AG10803 (cell line): ENCODE results near the gene GIMAP4.
"Not testable (repeated sequence)": the region's sequence is repeated elsewhere in the genome, so short reads cannot be mapped to it uniquely, and the experiment has no call there.

Source experiments
- DNase-seq: peaks from one replicate; pipeline ENCODE4 v3.0.0; 2010; ENCODE audit warnings: low read depth
- H3K4me3 ChIP-seq: 2 replicates; pipeline ENCODE4 v1.5.1; 2011; ENCODE audit warnings: mild to moderate bottlenecking, low read length, control low read depth
- TF ChIP-seq, protein P1 (sequence below): conservative IDR thresholded peaks from 2 replicates; pipeline ENCODE4 v1.5.1; 2011; ENCODE audit warnings: mild to moderate bottlenecking, low read length, control low read depth, inconsistent platforms

GIMAP4 gene

DNA sequence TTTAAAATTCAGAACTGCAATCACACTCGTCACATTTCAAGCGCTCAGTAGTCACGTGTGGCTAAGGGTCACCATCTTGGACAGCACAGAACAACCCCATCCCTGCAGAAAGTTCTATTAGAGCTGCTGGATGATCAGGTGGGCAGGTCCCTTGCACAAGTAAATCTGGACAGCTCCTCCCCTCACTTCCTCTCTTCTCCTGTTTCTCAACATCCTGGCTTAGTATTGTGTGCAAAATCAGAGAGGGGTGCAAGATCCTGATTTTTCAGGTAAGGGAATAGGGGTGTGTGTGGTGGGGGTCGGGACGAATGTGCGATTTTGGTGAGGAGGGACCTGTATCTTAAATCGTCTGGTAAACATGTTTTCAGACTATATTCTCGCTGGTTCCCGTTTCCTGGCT lies at the start of gene GIMAP4:
GIMAP4 (plus strand) TSS at position 222 of the 400 bp plus-strand sequence. CDS start 2,512 bp downstream, outside the sequence.
- DNase-seq: no peak
- H3K4me3 ChIP-seq: no peak within 1 kb of the TSS
- TF ChIP-seq, protein P1, sequence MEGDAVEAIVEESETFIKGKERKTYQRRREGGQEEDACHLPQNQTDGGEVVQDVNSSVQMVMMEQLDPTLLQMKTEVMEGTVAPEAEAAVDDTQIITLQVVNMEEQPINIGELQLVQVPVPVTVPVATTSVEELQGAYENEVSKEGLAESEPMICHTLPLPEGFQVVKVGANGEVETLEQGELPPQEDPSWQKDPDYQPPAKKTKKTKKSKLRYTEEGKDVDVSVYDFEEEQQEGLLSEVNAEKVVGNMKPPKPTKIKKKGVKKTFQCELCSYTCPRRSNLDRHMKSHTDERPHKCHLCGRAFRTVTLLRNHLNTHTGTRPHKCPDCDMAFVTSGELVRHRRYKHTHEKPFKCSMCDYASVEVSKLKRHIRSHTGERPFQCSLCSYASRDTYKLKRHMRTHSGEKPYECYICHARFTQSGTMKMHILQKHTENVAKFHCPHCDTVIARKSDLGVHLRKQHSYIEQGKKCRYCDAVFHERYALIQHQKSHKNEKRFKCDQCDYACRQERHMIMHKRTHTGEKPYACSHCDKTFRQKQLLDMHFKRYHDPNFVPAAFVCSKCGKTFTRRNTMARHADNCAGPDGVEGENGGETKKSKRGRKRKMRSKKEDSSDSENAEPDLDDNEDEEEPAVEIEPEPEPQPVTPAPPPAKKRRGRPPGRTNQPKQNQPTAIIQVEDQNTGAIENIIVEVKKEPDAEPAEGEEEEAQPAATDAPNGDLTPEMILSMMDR: no peak

- TF ChIP-seq, protein P1: no peak
- no peak overlapping the region for H3K4me3 ChIP-seq
- no peak for DNase-seq
Observed at GRCh38 chr7:150519310-150519709, 47.9 kb upstream of the GIMAP4 start.

DNA sequence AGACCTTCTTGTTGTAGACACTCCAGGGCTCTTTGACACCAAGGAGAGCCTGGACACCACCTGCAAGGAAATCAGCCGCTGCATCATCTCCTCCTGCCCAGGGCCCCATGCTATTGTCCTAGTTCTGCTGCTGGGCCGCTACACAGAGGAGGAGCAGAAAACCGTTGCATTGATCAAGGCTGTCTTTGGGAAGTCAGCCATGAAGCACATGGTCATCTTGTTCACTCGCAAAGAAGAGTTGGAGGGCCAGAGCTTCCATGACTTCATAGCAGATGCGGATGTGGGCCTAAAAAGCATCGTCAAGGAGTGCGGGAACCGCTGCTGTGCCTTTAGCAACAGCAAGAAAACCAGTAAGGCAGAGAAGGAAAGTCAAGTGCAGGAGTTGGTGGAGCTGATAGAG lies 47.0 kb upstream of the GIMAP4 start:
- no peak overlapping the region for H3K4me3 ChIP-seq
- TF ChIP-seq, protein P1: no peak
- no peak for DNase-seq

GRCh38 chr7:150522931-150523330 lies 44.3 kb upstream of the GIMAP4 start:
- not testable (repeated sequence) for H3K4me3 ChIP-seq, DNase-seq

DNA sequence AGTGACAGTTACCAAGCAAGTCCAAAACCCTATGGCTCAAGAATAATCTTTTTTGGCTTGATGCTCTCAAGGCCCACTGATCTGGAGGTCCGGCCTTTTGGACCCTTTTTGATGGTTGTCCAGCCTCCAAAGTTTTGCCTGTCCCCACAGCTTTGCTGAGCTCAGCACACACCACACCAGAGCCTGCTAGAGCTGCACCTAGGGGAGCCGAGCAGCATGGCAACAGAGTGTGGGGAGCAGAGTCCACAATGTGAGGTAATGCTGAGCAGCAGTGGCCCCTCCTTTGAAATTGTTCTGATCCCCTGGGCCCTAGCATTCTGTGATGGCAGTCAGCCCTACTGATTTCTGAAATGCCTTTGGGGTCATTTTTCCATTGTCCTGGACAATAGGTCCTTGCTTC lies 43.2 kb upstream of the GIMAP4 start:
- TF ChIP-seq, protein P1: no peak
- DNase-seq: no peak

GRCh38 chr7:150531704-150532103 lies 35.5 kb upstream of the GIMAP4 start:
- H3K4me3 ChIP-seq: no peak overlapping the region
- no peak for DNase-seq
- TF ChIP-seq, protein P1: no peak

More for the DNA sequence above, 43.2 kb upstream of the GIMAP4 start:
- no peak overlapping the region for H3K4me3 ChIP-seq

DNA sequence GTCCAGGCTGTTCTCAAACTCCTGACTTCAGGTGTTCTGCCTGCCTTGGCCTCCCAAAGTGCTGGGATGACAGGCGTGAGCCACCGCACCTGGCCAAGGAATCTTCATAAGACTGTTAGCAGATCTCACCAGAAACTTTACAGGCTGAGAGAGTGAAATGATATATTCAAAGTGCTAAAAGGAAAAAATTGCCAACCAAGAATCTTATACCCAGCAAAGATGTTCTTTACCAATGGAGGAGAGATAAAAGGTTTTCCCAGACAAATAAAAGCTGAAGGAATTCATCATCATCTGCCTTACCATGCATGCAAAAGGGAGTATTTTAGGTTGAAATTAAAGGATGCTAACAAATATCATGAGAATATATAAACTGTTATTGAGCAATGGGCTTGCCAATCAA lies 28.9 kb upstream of the GIMAP4 start:
- TF ChIP-seq, protein P1: no peak
- no peak overlapping the region for H3K4me3 ChIP-seq
- no peak for DNase-seq

DNA sequence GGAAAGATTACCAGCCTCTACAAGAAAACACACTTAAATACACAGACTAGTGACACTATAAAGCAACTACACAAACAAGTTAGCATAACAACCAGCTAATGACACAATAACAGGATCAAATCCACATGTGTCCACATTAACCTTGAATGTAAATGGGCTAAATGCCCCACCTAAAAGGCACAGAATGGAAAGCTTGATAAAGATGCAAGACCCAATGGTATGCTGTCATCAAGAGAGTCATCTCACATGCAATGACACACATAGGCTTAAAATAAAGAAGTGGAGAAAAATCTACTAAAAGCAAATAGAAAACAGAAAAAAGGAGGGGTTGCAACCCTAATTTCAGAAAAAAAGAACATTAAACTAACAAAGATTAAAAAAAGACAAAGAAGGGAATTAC lies 14.0 kb upstream of the GIMAP4 start:
- H3K4me3 ChIP-seq: no peak overlapping the region
- no peak for DNase-seq
- TF ChIP-seq, protein P1: no peak
